Measurements from ENCODE around the gene FUT7. TPM values are rescaled to one million over a fixed set of nuclear protein-coding genes. Genes with fewer than 3 reads are reported as not detected.
A peak's percentile ranks its signal among the peaks of the same experiment; 100 is the strongest.

The FUT7 gene
- total RNA-seq, 1 experiment from 2014 or later, result not detected

GRCh38 chr9:136992819-136993369 lies 39.0 kb downstream of the FUT7 start:
- Histone ChIP-seq H3K4me1 (ENCODE audit: control insufficient read depth in 1 of 2, insufficient read depth in 2 of 2, low read length in 2 of 2) (peaks cover 41 to 55% of the 10 kb centered on the region in 2 experiments), H3K4me3 (replicated peaks in 1 of 2; ENCODE audit: low read depth in 1 of 2, low read length in 2 of 2) (peak overlapping the region; percentile 88 to 99), H3K79me2 (ENCODE audit: insufficient read depth, low read length) (peaks cover 20% of the 10 kb centered on the region), H3K4me2 (ENCODE audit: low read length) (peak overlapping the region; percentile 99), H4K20me1 (ENCODE audit: insufficient read depth) (no peaks in the 10 kb centered on the region), H2AFZ (ENCODE audit: low read depth, low read length, poor library complexity, severe bottlenecking) (no peak overlapping the region), H3K9me3 (ENCODE audit: control insufficient read depth in 1 of 2, insufficient read depth in 1 of 2, low read depth in 1 of 2, low read length in 2 of 2) (no peaks in the 10 kb centered on the region; a peak in 1 of 4 replicates), H3K9ac (ENCODE audit: low read length) (peak overlapping the region; percentile 97), H3K36me3 (ENCODE audit: control insufficient read depth in 1 of 2, insufficient read depth in 2 of 2, low read length in 2 of 2) (peaks cover 0 to 12% of the 10 kb centered on the region in 2 experiments; a peak in 2 of 4 replicates), H3K27ac (ENCODE audit: low read depth, low read length) (peak overlapping the region; percentile 95), H3K27me3 (ENCODE audit: insufficient read depth, low read length) (no peaks in the 10 kb centered on the region), H3K9me2 (ENCODE audit: insufficient read depth) (no peaks in the 10 kb centered on the region)
- ATAC-seq (no peak), DNase-seq (ENCODE audit: low read depth, low spot score) (no peak)
- no TSS peak for BruUV-seq (replicated peaks)
- intact Hi-C loops (cut with micrococcal nuclease), result loop anchor here (1.0 kb wide), 1 partner anchor 45 kb away; no protein-coding TSS in a partner anchor
- TF ChIP-seq EGR1 (IDR thresholded peaks at IDR 0.05; ENCODE audit: low read depth) (no peak), ZFX (IDR thresholded peaks at IDR 0.05) (peak; percentile 6; the same call in 1 of the 2 replicates)
- ChIA-PET CTCF (interaction anchor here (0.9 to 1.4 kb wide), 2 partner anchors 10 to 150 kb away, joined by 3 to 4 read pairs; partner anchors contain the start of gene AJM1), RAD21 (ENCODE audit: low non-redundant PET in 1 of 2, low total read pairs in 2 of 2, uncharacterized antibody in 2 of 2, unreplicated experiment in 2 of 2) (interaction anchor here (1.3 kb wide), 2 partner anchors 45 kb away, joined by 3 to 4 read pairs; no protein-coding TSS in a partner anchor), POLR2A (interaction anchor here (1.0 to 1.7 kb wide), 4 partner anchors 9 to 248 kb away, joined by 3 to 19 read pairs (median 8); partner anchors contain the start of gene TUBB4B)

- Histone ChIP-seq H3K27me3 (ENCODE audit: insufficient read depth, low read length) (no peaks in the 10 kb centered on the region), H3K4me1 (ENCODE audit: control insufficient read depth in 1 of 2, insufficient read depth in 2 of 2, low read length in 2 of 2) (peaks cover 34 to 48% of the 10 kb centered on the region in 2 experiments), H3K36me3 (ENCODE audit: control insufficient read depth in 1 of 2, insufficient read depth in 2 of 2, low read length in 2 of 2) (peaks cover 0 to 12% of the 10 kb centered on the region in 2 experiments; a peak in 2 of 4 replicates), H3K9me3 (ENCODE audit: control insufficient read depth in 1 of 2, insufficient read depth in 1 of 2, low read depth in 1 of 2, low read length in 2 of 2) (no peaks in the 10 kb centered on the region; a peak in 1 of 4 replicates), H4K20me1 (ENCODE audit: insufficient read depth) (no peaks in the 10 kb centered on the region), H3K4me3 (replicated peaks in 1 of 2; ENCODE audit: low read depth in 1 of 2, low read length in 2 of 2) (peak within 1 kb of the TSS; percentile 88 to 99), H3K79me2 (ENCODE audit: insufficient read depth, low read length) (peaks cover 20% of the 10 kb centered on the region), H2AFZ (ENCODE audit: low read depth, low read length, poor library complexity, severe bottlenecking) (no peak within 1 kb of the TSS), H3K9me2 (ENCODE audit: insufficient read depth) (no peaks in the 10 kb centered on the region), H3K4me2 (ENCODE audit: low read length) (peak within 1 kb of the TSS; percentile 99), H3K27ac (ENCODE audit: low read depth, low read length) (peak within 1 kb of the TSS; percentile 95), H3K9ac (ENCODE audit: low read length) (peak within 1 kb of the TSS; percentile 97)
- CTCF ChIA-PET, result interaction anchor here (0.6 to 1.4 kb wide), 10 partner anchors 10 to 637 kb away, joined by 3 to 9 read pairs (median 4); partner anchors contain the start of gene AJM1
- RAD21 ChIA-PET (ENCODE audit: low non-redundant PET in 1 of 2, low total read pairs in 2 of 2, uncharacterized antibody in 2 of 2, unreplicated experiment in 2 of 2), result interaction anchor here (1.3 kb wide), 2 partner anchors 44 kb away, joined by 3 to 4 read pairs; no protein-coding TSS in a partner anchor
- TF ChIP-seq POLR2A (IDR thresholded peaks at IDR 0.05; ENCODE audit: borderline replicate concordance, extremely low read depth, insufficient read depth, insufficient read length) (peak; percentile 19), CTCF (IDR thresholded peaks at IDR 0.05 in 2 of 3, conservative IDR thresholded peaks at IDR 0.05 in 1 of 3; ENCODE audit: borderline replicate concordance in 1 of 3, insufficient read depth in 1 of 3, low read depth in 2 of 3, low read length in 2 of 3) (no peak), POLR2AphosphoS5 (IDR thresholded peaks at IDR 0.05; ENCODE audit: low read depth, low read length) (peak; percentile 67), TCF7L2 (IDR thresholded peaks at IDR 0.05; ENCODE audit: borderline replicate concordance, extremely low read depth, insufficient read depth, insufficient read length) (no peak), EGR1 (IDR thresholded peaks at IDR 0.05; ENCODE audit: low read depth) (no peak), ZNF274 (IDR thresholded peaks at IDR 0.05; ENCODE audit: low read depth, low read length) (no peak), ZBTB33 (IDR thresholded peaks at IDR 0.05; ENCODE audit: extremely low read depth, insufficient replicate concordance, low read length) (no peak), ZFX (IDR thresholded peaks at IDR 0.05) (peak; percentile 83; the same call in 1 of the 2 replicates), JUND (IDR thresholded peaks at IDR 0.05) (no peak), SIN3A (IDR thresholded peaks at IDR 0.05; ENCODE audit: low read depth) (no peak), SP1 (IDR thresholded peaks at IDR 0.05; ENCODE audit: low read depth) (no peak)
- TSS peak; percentile 89 for BruUV-seq (replicated peaks)
- peak; percentile 75 for ATAC-seq
- POLR2A ChIA-PET, result interaction anchor here (0.6 to 1.7 kb wide), 8 partner anchors 9 to 248 kb away, joined by 3 to 19 read pairs (median 6); partner anchors contain the start of genes MAN1B1 and TUBB4B
- peak; percentile 81 for DNase-seq (ENCODE audit: low read depth, low spot score)
- intact Hi-C loops (cut with micrococcal nuclease), result loop anchor here (1.0 kb wide), 1 partner anchor 44 kb away; no protein-coding TSS in a partner anchor
Measured at GRCh38 chr9:136991993-136992818, 39.7 kb downstream of the FUT7 start, which contains the start of gene PAXX. Gene PAXX (plus strand): TSS chr9:136992422. CDS start chr9:136992444, 22 bp downstream.
